Colonic mucosa (tissue), 4 donors: ENCODE measurements around the gene TNFRSF1A. TPM values are rescaled to one million over a fixed set of nuclear protein-coding genes. Genes with fewer than 3 reads are reported as not detected.
A peak's percentile ranks its signal among the peaks of the same experiment; 100 is the strongest.

ENCODE experiments used
- DNase-seq: peaks from one replicate; pipeline ENCODE4 v3.0.0-alpha.2; 2020
- H3K27ac ChIP-seq: fragments of 200-600 bp; one replicate; pipeline ENCODE4 v1.8.0; 2021
- H3K27me3 ChIP-seq: fragments of 200-600 bp; one replicate; pipeline ENCODE4 v1.8.0; 2021
- H3K36me3 ChIP-seq: fragments of 200-600 bp; one replicate; pipeline ENCODE4 v1.8.0; 2021
- H3K4me1 ChIP-seq: fragments of 200-600 bp; one replicate; pipeline ENCODE4 v1.8.0; 2021; ENCODE audit warnings: mild to moderate bottlenecking
- H3K4me3 ChIP-seq: fragments of 200-600 bp; one replicate; pipeline ENCODE4 v1.8.0; 2021
- H3K9ac ChIP-seq, 2 donors: one replicate each; pipeline ENCODE4 v1.7.0; 2013; ENCODE audit warnings: control low read depth in 2 of 2, low read depth in 2 of 2, low read length in 2 of 2
- H3K9me3 ChIP-seq: fragments of 200-600 bp; one replicate; pipeline ENCODE4 v1.8.0; 2021
- intact Hi-C: fragments of 100-400 bp; cut with DNase I; formaldehyde crosslinking; loops from one replicate; pipeline ENCODE4 v1.14.1; 2022
- total RNA-seq, 2 donors: library from RNA; stranded (reverse); fragmentation: NEBNext Ultra II Directional in 1 of 2; extraction: Animal tissue kit (Norgen Biotek cat#: 25700) in 1 of 2; gene quantifications; one replicate each; pipeline ENCODE4 v1.2.1, GENCODE V29; 2021
- TF ChIP-seq, protein P1 (sequence below): fragments of 200-600 bp; IDR thresholded peaks from one replicate; pipeline ENCODE4 v1.8.0; 2022; ENCODE audit warnings: antibody characterized with exemption, mild to moderate bottlenecking
- donor health status: healthy.
- donor health status: DM: no; HTN: no; CAD: no.
- donor health status: DM: no; HTN: no; CAD: no.

The TNFRSF1A gene
- total RNA-seq, 2 donors from 2014 or later, result 116 to 164 TPM

DNA sequence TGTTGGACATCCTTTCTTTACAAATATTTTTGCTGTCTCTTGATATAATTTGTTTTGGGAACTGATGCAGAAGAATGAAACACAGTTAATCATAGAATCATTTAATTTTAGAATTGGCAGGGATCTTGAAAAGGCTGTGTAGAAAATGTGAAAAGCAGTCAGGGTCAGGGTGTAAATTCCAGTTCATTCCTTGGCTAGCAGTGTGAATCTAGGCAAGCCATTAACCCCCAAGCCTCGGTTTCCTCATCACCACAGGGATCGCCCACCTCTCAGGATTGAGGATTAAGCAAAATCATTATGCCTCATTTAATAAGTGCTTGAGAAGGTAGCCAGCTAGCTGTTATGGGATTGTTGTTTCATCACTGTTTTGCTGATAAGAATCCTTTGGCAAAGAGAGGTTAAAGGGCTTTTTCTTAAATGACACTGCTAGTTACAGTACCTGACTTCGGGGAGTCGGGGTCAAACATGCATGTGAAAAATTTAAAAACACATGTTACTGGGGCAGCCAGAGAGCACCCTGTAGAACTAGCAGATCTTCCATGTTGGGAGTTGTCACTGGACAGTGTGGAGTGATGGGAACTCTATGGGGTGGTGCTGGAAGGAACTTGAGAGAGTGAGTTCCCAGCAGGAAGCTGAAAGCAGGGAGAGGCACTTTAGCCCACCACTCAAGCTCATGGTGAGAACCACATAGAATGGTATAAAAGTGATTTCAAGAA lies 10.7 kb downstream of the TNFRSF1A start:
- Histone ChIP-seq H3K9ac (no peak overlapping the region), H3K4me1 (peaks cover 34% of the 10 kb centered on the region), H3K27me3 (no peaks in the 10 kb centered on the region), H3K4me3 (no peak overlapping the region), H3K9me3 (no peaks in the 10 kb centered on the region), H3K27ac (peak overlapping the region; percentile 14), H3K36me3 (peaks cover 47% of the 10 kb centered on the region)
- TF ChIP-seq, protein P1, sequence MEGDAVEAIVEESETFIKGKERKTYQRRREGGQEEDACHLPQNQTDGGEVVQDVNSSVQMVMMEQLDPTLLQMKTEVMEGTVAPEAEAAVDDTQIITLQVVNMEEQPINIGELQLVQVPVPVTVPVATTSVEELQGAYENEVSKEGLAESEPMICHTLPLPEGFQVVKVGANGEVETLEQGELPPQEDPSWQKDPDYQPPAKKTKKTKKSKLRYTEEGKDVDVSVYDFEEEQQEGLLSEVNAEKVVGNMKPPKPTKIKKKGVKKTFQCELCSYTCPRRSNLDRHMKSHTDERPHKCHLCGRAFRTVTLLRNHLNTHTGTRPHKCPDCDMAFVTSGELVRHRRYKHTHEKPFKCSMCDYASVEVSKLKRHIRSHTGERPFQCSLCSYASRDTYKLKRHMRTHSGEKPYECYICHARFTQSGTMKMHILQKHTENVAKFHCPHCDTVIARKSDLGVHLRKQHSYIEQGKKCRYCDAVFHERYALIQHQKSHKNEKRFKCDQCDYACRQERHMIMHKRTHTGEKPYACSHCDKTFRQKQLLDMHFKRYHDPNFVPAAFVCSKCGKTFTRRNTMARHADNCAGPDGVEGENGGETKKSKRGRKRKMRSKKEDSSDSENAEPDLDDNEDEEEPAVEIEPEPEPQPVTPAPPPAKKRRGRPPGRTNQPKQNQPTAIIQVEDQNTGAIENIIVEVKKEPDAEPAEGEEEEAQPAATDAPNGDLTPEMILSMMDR, result no peak
- no peak for DNase-seq
- intact Hi-C loops, result loop anchor here (5.0 kb wide), 1 partner anchor 121 kb away; the partner anchor contains the start of gene TAPBPL

DNA sequence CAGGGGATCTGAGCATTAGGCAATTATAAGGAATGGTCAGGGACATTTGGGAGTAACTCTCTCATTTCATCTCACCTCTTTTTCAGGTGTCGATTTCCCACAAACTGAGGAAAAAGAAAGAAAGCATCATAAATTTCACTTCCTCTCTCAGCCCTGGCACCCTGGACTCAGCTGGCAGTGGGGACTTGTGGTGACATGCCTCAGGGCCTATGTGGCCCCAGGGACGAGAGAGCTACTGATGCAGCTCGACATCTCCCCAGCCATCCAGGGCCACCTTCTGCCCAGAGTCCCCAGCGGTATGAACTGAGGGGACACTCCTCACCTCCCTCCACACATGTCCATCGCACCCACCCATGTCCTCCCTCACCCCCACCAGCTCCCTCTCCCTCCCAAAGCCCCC lies 11.7 kb downstream of the TNFRSF1A start:
- H3K4me3 ChIP-seq, result no peak overlapping the region
- H3K27ac ChIP-seq, result no peak overlapping the region
- no peaks in the 10 kb centered on the region for H3K27me3 ChIP-seq
- TF ChIP-seq, protein P1, result no peak
- peaks cover 30% of the 10 kb centered on the region for H3K4me1 ChIP-seq
- H3K9me3 ChIP-seq, result no peaks in the 10 kb centered on the region
- peaks cover 47% of the 10 kb centered on the region for H3K36me3 ChIP-seq
- DNase-seq, result no peak
- intact Hi-C loops, result loop anchor here (5.0 kb wide), 1 partner anchor 122 kb away; the partner anchor contains the start of gene TAPBPL
- no peak overlapping the region for H3K9ac ChIP-seq

DNA sequence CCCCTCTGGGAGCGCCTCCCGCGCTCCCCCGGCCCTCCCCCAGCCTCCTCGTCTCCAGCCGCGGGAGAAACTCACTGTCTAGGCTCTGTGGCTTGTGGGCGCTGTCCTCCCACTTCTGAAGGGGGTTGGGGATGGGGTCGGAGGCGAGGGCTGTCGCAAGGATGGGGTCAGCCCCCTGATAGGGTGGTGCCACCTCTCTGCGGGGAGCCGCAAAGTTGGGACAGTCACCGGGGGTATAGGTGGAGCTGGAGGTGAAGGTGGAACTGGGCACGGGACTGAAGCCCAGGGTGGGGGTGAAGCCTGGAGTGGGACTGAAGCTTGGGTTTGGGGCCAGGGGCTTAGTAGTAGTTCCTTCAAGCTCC lies 12.2 kb downstream of the TNFRSF1A start:
- H3K27ac ChIP-seq, result no peak overlapping the region
- intact Hi-C loops, result loop anchor here (5.0 kb wide), 2 partner anchors 58 to 123 kb away; partner anchors contain the start of gene TAPBPL
- peaks cover 47% of the 10 kb centered on the region for H3K36me3 ChIP-seq
- H3K9ac ChIP-seq, result no peak overlapping the region
- H3K4me1 ChIP-seq, result peaks cover 25% of the 10 kb centered on the region
- DNase-seq, result no peak
- TF ChIP-seq, protein P1, result no peak
- H3K9me3 ChIP-seq, result no peaks in the 10 kb centered on the region
- H3K27me3 ChIP-seq, result no peaks in the 10 kb centered on the region
- no peak overlapping the region for H3K4me3 ChIP-seq

DNA sequence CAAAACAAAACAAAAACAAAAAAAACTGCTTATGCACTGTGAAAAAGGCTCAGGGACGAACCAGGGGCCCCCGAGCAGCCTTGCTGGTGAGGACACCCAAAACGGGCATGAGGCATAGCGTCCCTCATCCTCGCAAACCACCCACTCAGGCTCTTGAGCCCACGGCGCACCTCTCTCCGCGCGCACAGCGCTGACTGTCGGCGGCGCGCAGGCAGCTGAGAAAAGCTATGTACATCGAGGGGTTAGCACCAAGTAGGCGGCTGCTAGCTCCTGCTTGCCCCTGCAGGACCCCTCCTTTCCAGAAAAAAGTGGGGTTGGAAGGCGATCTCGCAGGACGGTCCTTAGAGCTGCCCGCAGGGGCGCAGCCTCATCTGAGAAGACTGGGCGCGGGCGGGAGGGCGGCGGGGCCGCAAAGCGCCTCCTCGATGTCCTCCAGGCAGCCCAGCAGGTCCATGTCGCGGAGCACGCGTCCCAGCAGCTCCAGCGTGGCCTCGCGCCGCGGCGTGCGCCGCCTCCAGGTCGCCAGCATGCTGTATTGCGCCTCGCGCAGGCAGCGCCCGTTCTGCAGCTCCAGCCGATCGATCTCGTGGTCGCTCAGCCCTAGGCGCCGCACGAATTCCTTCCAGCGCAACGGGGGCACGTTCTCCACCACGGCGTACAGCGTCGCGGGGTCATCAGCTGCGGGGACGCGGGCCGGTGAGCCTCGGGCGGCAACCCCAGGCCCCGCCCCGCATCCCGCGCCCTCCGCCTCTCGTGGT lies 12.8 kb downstream of the TNFRSF1A start:
- peaks cover 47% of the 10 kb centered on the region for H3K36me3 ChIP-seq
- H3K9ac ChIP-seq, result no peak overlapping the region
- no peaks in the 10 kb centered on the region for H3K27me3 ChIP-seq
- DNase-seq, result no peak
- H3K9me3 ChIP-seq, result no peaks in the 10 kb centered on the region
- no peak overlapping the region for H3K27ac ChIP-seq
- TF ChIP-seq, protein P1, result no peak
- intact Hi-C loops, result loop anchor here (5.0 kb wide), 1 partner anchor 58 kb away; no protein-coding TSS in a partner anchor
- H3K4me1 ChIP-seq, result peaks cover 19% of the 10 kb centered on the region
- no peak overlapping the region for H3K4me3 ChIP-seq

DNA sequence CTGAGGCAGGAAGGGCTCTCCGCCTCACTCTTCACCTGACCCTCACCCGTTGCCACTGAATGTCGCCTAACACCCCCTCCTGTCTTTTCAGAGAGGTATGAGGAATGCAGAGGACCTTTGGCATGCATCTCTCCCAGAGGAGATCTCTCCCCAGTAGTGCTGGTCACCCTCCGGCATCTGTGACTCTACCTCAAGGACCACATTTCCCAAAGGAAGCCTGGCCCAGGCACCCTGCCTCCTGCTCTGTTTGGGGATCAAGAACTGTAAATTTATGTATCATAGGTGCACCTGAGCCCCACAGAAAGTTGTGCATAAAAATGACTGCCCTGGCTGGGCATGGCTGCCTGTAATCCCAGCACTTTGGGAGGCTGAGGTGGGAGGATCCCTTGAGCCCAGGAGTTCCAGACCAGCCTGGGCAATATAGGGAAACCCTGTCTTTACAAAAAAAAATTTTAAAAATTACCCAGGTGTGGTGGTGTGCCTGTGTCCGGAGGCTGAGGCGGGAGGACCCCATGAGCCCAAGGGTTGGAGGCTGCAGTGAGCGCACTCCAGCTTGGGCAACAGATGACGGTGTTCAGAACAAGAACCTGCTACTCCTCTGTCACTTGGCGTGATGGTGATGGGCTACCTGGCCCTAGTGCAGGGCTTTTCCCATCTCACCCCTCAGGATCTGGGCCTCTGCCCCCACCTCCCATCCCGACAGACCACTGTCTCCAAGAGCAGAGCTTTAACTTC lies 13.7 kb downstream of the TNFRSF1A start:
- Histone ChIP-seq H3K9ac (no peak overlapping the region), H3K9me3 (no peaks in the 10 kb centered on the region), H3K36me3 (peaks cover 38% of the 10 kb centered on the region), H3K27me3 (no peaks in the 10 kb centered on the region), H3K4me3 (no peak overlapping the region), H3K27ac (no peak overlapping the region), H3K4me1 (peaks cover 13% of the 10 kb centered on the region)
- intact Hi-C loops, result loop anchor here (5.0 kb wide), 1 partner anchor 59 kb away; no protein-coding TSS in a partner anchor
- no peak for DNase-seq
- TF ChIP-seq, protein P1, result no peak
